HG03095 (cell line): Measurements from ENCODE around the gene AK1.
A peak's percentile ranks its signal among the peaks of the same experiment; 100 is the strongest.

Experiments
- ATAC-seq: cut with Tn5 transposase; IDR thresholded peaks from one replicate; pipeline ENCODE4 v1.9.1; 2021; ENCODE audit warnings: moderate library complexity; ENCODE audit not compliant: unreplicated experiment

AK1 gene

GRCh38 chr9:127877566-127877998 lies at the start of gene AK1:
Gene AK1 (minus strand): TSS chr9:127877675. CDS start chr9:127874617, 3,058 bp downstream.
- no peak for ATAC-seq

- ATAC-seq = no peak
These were observed 49.4 kb upstream of the AK1 start for GRCh38 chr9:127926906-127927200.

DNA sequence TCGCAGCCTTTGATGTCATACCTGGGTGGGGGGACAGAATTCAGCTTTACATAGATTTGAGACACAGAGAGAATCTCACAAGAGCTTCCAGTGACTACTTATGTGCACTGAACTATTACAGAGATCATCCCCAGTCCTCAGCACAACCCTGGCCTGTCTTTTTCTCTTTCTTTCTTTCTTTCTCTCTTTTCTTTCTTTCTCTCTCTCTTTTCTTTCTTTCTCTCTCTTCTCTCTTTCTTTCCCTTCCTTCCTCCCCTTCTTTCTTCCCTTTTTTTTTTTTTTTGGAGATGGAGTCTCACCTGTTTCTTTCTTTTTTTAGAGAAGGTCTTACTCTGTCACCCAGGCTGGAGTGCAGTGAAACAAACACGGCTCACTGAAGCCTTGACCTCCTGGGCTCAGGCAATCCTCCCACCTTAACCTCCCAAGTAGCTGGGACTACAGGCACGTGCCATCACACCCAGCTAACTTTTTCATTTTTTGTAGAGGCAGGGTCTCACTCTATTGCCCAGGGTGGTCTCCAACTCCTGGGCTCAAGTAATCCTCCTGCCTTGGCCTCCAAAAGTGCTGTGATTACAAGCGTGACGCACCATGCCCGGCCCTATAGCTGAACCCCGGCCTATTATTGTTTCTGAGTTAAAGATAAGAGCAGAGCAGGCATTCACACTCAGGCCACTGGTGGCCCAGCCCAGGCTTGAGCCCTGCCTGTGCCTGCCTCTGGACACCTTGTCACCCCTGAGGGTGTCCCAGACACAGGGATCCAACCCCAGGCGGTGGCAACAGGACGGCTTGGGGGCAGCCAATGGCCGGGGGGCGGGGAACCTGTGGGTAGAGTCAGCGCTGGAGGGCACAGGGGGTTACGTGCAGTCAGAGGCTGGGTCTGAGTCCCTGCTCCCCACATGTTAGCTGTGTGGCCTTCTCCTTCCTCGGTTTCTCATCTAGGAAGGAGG lies 48.8 kb upstream of the AK1 start:
- no peak for ATAC-seq

DNA sequence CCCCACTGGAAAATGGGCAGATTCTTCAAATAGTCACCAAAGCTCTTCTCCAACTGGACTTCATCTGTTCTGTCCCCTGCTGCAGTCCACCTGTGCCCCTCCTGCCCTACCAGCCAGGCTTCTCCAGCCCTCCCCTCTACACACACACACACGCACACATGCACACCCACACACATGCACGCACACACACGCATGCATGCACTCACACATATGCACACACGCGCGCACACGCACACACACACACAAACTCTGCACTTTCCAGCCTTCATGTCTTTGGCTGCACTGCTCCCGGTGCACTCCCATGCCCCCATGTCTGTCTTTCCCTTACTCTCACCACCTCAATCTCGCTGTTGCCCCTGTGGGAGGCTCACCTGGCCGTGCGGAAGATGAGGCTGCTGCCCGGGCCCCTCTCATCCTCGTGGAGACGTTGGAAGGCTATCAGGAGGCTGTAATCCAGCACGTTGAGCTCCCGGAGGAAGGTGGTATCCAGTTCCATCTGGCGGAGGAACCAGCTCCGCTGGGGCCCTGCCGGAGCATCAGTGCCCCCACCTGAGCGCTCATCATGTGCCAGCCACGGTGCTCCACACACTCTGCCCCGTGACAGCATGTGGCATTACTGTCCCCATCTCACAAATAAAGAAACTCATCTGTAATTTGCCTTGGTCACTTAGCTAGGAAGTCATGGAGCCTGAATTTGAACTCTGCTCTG lies 47.4 kb upstream of the AK1 start:
- ATAC-seq = no peak

DNA sequence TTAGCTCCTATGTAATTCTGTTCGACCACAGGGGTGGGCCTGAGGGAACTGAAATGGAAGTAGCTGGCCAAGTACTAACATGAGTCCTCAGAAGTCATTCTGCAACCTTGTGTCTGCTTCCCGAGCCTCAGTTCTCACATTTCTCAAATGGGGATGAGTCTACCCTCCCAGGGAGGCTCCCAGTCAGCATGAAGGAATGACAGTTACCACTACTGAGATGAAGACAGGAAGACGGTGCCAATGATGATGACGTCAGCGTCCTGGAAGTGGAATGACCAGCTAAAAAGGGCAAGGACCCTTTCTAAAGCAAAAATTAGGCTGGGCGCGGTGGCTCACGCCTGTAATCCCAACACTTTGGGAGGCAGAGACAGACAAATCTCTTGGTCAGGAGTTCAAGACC lies 46.3 kb upstream of the AK1 start:
- no peak for ATAC-seq

- no peak for ATAC-seq
These were observed 45.6 kb upstream of the AK1 start for GRCh38 chr9:127923046-127923445.

- ATAC-seq = no peak
These were observed 44.2 kb upstream of the AK1 start for GRCh38 chr9:127921557-127922120.

GRCh38 chr9:127920794-127921193 lies 43.3 kb upstream of the AK1 start:
- no peak for ATAC-seq

DNA sequence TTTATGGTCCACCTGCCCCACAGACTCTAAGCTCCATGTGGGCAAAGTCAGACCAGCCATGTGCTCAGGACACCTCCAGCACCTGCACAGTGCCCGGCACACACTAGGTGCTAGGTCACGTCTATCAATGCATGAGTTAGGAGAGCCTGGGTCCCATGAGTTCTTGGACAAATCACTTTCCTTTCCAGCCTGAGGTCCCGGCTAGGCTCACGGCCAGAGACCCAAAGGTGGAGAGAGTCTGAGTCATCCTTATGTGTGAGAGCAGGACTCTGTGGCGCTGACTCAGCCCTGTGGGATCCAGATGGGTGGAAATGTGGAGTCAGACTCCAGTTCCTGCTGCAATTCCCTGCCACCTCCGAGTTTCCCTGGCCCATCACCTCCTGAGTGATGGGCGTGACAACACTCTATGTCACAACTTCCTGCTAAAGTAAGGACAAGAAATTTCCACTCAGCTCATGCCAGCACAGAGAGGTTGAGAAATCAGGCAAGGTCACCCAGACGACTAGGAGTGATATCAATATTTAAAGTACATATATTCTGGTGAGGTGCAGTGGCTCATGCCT lies 41.9 kb upstream of the AK1 start:
- no peak for ATAC-seq

- no peak for ATAC-seq
These were observed 41.0 kb upstream of the AK1 start for GRCh38 chr9:127918183-127919107.

- no peak for ATAC-seq
These were observed 40.1 kb upstream of the AK1 start for GRCh38 chr9:127917603-127918002.

- peak; percentile 63 for ATAC-seq
These were observed 39.5 kb upstream of the AK1 start, which contains the start of gene ST6GALNAC4 for GRCh38 chr9:127916720-127917581. Gene ST6GALNAC4 (minus strand): TSS chr9:127917041. CDS start chr9:127916419, 622 bp downstream.

DNA sequence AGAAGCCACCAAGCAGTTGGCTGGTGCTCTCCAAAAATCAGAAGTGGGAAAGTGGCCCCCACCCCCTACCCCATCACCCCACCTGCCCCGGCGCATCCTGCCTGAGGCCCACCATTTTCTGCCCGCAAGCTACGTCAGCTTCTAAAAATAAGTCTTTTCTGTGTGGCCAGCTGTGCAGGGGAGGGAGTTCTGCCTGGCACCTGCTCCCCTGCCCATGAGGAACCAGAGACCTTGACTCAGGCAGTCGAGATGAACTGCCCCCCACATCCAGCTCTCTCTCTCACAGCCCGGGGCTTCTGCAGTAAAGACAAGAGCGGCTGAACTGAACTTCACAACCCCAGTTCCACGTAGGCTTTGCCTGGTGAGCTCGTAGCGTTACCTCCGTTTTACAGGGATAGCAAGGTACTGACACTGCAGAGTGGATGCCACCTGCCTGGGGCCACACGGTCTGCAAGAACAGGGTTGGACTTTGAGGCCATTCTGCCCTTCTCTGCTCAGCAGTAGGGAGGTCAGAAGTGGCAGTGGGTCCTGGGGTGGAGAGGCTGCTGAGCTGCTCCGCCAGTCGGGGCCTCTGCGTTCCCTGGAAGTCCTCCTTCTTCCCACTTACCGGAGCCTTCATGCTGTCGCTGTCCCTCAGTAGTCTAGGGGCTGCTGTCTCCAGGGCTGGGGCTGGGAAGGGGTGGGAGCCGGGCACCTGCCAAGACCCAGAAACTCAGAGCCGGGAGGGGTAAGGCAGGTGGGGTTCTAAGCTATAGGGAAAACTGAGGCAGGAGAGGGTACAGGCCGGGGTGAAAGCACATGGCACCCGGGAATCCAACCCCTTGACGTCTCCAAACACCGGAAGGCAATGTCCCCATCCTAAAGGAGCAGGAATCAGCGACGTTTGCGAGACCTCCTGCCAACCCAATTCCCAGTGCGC lies 38.6 kb upstream of the AK1 start:
- no peak for ATAC-seq

DNA sequence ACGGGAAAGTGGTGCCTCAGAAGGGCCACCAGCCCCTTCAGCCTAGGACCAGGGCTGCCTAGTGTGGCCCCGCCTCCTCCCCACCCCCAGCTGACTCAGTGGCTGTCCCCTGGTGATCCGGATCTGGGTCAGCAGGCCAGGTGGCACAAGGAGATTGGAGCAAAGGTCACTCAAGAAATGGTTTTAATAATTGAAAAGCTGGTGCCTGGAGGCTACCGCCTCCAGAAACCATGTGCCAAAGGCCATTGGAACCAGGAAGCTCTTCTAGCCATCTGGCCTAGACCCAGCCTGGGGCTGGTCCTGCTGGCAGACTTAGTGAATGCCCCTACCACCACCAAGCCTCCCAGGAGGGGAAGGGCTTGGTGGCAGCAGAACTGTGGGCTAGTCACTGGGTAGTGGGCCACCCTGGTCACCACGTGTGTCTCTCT lies 37.9 kb upstream of the AK1 start:
- ATAC-seq = no peak

GRCh38 chr9:127913682-127914081 lies 36.2 kb upstream of the AK1 start:
- no peak for ATAC-seq

DNA sequence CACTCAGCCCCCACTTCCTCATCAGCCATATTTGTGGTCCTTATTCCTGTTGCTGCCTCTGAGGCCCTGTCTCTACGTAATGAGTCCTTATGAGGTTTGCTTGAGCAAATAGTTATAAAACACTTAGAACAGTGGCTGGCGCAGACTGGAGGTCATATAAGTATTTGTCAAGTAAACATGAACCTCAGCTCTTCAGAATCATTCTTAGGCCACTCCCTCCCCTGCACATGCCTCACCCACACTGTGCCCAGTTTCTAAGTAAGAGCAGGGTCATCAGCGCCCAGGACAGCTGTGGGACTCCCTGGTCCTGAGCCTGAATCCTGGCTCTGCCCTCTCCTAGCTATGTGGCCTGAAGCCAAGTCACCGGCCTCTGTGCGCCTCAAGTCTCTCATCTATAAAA lies 35.4 kb upstream of the AK1 start:
- ATAC-seq = no peak

DNA sequence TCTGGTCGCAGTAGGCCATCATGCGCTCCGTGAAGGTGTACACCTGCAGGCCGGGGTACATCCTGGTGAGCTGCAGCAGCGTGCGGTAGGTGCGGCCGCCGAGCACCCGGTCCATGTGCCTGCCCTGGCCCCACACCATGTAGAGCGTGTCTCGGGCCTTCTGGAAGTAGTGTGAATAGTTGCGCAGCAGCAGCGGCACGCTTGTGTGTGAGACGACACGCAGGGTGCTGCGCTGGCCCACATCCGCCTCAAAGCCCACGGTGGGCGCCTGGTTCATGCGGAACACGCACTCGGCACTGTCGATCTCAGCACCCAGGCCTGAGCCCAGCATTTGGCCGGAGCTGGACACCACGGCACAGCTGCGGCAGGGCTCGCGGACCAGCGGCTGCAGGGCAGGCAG lies 34.8 kb upstream of the AK1 start:
- no peak for ATAC-seq

DNA sequence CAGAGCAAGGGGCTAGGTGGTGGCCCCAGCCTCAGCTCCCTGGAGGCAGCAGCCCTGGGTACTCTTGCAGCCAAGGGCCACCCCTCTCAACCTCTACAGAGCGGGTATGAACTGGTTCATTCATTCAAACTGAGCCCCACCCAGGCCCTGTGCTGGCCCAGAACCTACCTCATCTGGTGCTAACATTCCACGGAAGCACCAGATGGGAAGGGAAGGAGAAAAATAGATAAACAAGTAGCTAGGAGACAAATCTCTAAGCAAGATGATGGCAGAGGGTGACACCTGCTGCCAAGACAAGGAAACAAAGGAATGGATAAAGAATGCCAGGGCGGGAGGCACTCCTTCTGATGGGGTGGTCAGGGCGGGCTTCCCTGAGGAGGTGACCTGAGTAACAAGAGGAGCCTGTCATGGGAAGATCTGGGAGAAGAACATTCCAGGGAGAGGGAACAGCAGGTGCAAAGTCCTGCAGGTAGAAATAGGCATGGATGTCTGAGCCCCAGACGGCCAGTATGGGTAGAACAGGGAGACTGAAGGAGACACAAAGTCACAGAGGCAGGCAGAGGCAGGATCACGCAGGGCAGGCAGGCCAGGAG lies 33.2 kb upstream of the AK1 start:
- ATAC-seq = no peak
